ENCODE measurements around the gene SPECC1. TPM values are rescaled to one million over a fixed set of nuclear protein-coding genes. Genes with fewer than 3 reads are reported as not detected.

The SPECC1 gene
- total and polyA plus RNA-seq, 9 of the 15 experiments (the other 6 are each of a cell fraction or from before 2014, with no cell fraction given): 2.4 to 19.6 (median 14.7) TPM

DNA sequence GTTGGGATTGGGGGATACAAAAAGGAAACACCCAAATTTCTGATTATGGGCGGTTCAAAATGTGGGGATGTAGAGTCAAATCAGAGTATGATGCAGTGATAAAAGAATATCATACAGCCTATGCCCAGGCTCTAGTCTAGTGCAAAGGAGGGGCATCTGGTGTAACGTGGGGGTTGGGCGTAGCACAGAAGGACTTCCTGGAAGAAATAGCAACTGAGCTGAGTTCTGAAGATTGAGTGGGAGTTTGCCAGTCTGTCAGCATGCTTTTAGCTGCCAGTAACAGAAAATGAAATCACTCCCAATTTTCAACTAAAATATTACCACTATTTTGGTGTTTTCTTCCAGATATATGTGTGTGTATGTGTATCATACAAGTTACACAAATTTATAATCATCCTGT lies 196.9 kb downstream of the SPECC1 start (continued):
- TF ChIP-seq ZFP36 (IDR thresholded peaks at IDR 0.05; ENCODE audit: low read depth, low read length, partially characterized antibody) (peak; percentile 75), NR2C2 (CRISPR knock-in tag; IDR thresholded peaks at IDR 0.05) (no peak), NR2C2 (tag; IDR thresholded peaks at IDR 0.05) (no peak), TCF3 (CRISPR knock-in tag; IDR thresholded peaks at IDR 0.05) (peak; percentile 21; the same call in 1 of the 2 replicates), ZNF780A (CRISPR knock-in tag; IDR thresholded peaks at IDR 0.05) (no peak), LEF1 (IDR thresholded peaks at IDR 0.05) (0 out of 2 replicates have a peak, but pooled peaks have one; percentile 15), BRF1 (IDR thresholded peaks at IDR 0.05; ENCODE audit: borderline replicate concordance, extremely low read depth, insufficient read length) (no peak)
- TF ChIP-seq, protein P1, sequence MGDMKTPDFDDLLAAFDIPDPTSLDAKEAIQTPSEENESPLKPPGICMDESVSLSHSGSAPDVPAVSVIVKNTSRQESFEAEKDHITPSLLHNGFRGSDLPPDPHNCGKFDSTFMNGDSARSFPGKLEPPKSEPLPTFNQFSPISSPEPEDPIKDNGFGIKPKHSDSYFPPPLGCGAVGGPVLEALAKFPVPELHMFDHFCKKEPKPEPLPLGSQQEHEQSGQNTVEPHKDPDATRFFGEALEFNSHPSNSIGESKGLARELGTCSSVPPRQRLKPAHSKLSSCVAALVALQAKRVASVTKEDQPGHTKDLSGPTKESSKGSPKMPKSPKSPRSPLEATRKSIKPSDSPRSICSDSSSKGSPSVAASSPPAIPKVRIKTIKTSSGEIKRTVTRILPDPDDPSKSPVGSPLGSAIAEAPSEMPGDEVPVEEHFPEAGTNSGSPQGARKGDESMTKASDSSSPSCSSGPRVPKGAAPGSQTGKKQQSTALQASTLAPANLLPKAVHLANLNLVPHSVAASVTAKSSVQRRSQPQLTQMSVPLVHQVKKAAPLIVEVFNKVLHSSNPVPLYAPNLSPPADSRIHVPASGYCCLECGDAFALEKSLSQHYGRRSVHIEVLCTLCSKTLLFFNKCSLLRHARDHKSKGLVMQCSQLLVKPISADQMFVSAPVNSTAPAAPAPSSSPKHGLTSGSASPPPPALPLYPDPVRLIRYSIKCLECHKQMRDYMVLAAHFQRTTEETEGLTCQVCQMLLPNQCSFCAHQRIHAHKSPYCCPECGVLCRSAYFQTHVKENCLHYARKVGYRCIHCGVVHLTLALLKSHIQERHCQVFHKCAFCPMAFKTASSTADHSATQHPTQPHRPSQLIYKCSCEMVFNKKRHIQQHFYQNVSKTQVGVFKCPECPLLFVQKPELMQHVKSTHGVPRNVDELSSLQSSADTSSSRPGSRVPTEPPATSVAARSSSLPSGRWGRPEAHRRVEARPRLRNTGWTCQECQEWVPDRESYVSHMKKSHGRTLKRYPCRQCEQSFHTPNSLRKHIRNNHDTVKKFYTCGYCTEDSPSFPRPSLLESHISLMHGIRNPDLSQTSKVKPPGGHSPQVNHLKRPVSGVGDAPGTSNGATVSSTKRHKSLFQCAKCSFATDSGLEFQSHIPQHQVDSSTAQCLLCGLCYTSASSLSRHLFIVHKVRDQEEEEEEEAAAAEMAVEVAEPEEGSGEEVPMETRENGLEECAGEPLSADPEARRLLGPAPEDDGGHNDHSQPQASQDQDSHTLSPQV (IDR thresholded peaks at IDR 0.05): peak; percentile 51; the same call in 1 of the 2 replicates
- TF ChIP-seq, protein P2, sequence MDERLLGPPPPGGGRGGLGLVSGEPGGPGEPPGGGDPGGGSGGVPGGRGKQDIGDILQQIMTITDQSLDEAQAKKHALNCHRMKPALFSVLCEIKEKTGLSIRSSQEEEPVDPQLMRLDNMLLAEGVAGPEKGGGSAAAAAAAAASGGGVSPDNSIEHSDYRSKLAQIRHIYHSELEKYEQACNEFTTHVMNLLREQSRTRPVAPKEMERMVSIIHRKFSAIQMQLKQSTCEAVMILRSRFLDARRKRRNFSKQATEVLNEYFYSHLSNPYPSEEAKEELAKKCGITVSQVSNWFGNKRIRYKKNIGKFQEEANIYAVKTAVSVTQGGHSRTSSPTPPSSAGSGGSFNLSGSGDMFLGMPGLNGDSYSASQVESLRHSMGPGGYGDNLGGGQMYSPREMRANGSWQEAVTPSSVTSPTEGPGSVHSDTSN (CRISPR knock-in tag; IDR thresholded peaks at IDR 0.05; ENCODE audit: low read depth): no peak
- TF ChIP-seq, protein P2 (tag; conservative IDR thresholded peaks at IDR 0.05; ENCODE audit: low read depth): peak; percentile 20; the same call in 1 of the 2 replicates
